22Rv1 (cell line): ENCODE results near the gene AQP1.

Experiments used
- H3K27ac ChIP-seq: fragments of 450-650 bp; 2 replicates; pipeline ENCODE4 v1.5.1; 2017
- ZFX ChIP-seq: fragments of 450-650 bp; IDR thresholded peaks from 2 replicates; pipeline ENCODE4 v1.6.1; 2017; ENCODE audit warnings: antibody characterized with exemption, borderline replicate concordance
- TF ChIP-seq, protein P1 (sequence below): fragments of 450-650 bp; IDR thresholded peaks from 2 replicates; pipeline ENCODE4 v1.5.1; 2017; ENCODE audit warnings: mild to moderate bottlenecking

AQP1 gene

DNA sequence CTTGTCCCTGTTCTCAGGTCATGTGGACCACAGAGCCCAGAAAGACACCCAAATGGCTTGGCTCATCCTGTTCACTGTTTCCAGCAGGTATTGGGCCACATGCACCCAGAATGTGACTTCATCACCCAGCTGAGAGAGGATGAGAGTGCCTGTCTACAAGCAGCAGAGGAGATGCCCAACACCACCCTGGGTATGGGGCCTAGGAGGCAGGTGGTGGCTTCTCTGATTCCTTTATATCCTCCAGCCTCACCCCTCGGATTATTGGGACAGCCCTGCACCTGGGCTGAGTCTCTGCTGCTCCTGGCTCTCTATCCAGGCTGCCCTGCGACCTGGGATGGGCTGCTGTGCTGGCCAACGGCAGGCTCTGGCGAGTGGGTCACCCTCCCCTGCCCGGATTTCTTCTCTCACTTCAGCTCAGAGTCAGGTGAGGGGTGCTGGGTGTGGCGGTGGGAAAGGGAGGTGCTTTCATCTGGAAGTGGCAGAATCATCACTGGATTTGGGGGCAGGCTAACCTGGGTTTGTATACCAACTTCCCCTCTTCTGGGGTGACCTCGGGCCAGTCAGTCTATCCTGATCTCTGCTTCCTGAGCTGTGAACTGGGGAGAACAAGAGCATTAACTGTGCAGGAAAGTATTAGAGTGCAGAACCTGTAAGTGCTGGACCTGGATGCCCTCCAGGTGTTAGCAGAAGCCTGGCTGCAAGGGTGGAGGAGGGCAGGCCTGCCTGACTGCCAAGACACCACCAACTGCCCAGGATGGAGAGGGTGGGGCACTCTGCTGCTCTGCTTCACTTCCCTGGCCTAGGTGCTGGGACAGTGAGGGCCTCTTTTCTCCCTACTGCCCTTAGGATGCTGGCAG is 57.3 kb downstream of the AQP1 start:
- no peak for TF ChIP-seq ZFX
- TF ChIP-seq, protein P1, sequence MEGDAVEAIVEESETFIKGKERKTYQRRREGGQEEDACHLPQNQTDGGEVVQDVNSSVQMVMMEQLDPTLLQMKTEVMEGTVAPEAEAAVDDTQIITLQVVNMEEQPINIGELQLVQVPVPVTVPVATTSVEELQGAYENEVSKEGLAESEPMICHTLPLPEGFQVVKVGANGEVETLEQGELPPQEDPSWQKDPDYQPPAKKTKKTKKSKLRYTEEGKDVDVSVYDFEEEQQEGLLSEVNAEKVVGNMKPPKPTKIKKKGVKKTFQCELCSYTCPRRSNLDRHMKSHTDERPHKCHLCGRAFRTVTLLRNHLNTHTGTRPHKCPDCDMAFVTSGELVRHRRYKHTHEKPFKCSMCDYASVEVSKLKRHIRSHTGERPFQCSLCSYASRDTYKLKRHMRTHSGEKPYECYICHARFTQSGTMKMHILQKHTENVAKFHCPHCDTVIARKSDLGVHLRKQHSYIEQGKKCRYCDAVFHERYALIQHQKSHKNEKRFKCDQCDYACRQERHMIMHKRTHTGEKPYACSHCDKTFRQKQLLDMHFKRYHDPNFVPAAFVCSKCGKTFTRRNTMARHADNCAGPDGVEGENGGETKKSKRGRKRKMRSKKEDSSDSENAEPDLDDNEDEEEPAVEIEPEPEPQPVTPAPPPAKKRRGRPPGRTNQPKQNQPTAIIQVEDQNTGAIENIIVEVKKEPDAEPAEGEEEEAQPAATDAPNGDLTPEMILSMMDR = no peak
- H3K27ac ChIP-seq = no peak overlapping the region

DNA sequence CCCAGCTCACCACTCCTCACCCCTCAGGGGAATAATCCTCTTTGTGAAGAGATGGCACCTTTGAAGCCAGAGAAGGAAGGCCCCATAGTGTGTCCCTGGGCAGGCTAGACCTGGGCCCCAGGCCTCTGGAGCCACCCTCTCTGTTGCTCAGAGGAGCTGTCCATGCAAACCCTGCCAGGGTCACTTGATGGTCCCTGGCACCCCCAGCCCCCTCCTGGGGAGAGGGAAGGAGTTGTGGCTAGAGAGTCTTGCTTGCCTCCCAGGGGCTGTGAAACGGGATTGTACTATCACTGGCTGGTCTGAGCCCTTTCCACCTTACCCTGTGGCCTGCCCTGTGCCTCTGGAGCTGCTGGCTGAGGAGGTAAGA is 57.9 kb downstream of the AQP1 start:
- no peak for TF ChIP-seq ZFX
- TF ChIP-seq, protein P1 = no peak
- H3K27ac ChIP-seq = no peak overlapping the region

DNA sequence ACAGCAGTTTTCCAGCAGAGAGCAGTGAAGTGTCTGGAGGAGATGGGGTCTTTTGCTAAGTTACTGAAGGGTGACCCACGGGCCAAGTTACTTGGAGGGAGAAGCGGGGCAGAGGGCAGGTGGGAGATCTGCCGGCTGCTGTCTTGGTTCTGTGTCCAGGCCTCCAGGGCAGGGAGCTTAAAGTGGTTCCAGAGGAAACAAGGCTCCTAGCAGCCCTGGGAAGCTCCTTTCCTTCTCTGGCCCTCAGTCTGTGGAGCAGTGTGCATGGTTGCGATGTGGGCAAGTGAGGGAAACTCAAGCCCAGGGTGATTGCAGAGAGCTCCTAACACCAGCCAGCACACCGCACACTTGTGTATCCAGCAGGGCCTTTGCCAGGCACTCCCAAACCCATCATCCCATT is 58.4 kb downstream of the AQP1 start:
- peak overlapping the region; percentile 29; the same call in 1 of the 2 replicates for H3K27ac ChIP-seq
- TF ChIP-seq ZFX = no peak
- TF ChIP-seq, protein P1 = no peak

DNA sequence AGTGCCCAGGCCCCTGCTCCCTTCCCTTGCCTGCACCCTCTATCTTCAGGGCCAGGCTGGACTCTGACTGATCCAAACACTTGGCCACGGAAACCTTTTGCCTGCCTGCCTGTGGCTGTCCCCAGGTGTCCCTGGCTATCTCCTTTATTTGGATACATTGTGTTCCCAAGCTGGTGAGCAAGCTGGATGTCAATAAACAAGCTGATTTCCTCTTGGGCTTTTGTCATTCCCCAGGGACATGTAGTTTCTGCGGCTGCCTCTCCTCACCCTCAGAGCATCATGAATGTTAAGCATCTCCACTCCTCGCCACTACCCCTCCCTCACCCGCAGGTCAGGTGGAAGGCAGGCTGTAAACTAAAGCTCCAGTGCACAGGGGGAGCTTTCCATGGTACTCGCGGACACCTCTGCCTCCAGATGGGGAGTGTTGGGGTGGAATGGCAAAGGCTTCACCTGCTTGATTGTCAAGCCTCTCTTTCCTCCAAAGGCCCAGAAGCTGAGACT is 59.0 kb downstream of the AQP1 start:
- no peak for TF ChIP-seq ZFX

DNA sequence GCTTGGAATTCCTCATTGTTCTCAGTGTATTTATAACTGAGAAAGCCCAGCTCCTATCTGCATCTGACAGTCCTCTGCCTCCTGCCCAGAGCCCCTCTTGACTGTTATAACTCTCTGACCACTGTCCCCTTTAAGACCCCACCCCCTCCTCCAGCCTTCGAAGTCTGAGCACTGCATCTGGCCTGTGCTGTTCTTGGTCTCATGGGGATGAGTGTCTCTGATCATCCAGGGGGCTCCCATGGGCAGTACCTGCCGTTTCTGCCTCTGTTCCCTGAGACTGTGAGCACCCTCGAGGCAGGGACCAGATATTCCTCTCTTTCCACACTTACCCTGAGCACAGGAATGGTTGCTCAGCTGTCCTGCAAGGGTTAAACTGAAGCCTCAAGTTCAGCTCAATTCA is 59.8 kb downstream of the AQP1 start:
- H3K27ac ChIP-seq = no peak overlapping the region
- no peak for TF ChIP-seq ZFX
- TF ChIP-seq, protein P1 = no peak

More for the DNA sequence above, 59.0 kb downstream of the AQP1 start:
- H3K27ac ChIP-seq = peak overlapping the region; percentile 29; the same call in 1 of the 2 replicates

DNA sequence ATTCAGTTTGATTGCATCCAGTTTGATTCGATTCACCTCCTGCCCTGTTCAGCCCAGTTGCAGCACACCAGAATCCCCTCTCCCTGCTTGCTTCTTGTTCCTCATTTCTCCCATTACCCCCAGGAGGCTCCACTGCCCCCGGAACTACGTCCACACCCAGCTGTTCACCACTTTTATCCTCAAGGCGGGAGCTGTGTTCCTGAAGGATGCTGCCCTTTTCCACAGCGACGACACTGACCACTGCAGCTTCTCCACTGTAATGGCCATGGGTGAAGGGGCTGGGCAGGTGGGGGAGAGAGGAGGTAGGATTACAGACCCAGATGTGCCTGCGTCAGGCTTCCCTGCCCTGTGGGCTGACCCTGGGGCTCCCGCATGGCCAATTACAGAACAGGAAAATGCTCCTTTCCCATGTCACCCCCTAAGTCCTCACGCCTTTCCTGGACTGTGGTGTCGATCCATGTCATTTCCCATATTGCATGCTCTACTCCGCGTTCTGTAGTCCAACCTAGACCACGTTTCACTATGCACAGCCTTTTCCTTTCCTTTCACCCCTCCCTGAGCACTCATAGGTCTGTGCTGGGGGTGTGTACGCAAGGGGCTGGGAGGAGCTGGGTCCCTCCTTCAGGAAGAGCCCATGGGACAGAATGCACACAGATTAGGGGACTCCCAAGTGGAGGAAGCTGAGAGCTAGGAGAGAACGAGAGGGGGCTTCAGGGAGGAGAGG is 60.3 kb downstream of the AQP1 start:
- no peak overlapping the region for H3K27ac ChIP-seq
- TF ChIP-seq, protein P1 = no peak
- TF ChIP-seq ZFX = no peak

DNA sequence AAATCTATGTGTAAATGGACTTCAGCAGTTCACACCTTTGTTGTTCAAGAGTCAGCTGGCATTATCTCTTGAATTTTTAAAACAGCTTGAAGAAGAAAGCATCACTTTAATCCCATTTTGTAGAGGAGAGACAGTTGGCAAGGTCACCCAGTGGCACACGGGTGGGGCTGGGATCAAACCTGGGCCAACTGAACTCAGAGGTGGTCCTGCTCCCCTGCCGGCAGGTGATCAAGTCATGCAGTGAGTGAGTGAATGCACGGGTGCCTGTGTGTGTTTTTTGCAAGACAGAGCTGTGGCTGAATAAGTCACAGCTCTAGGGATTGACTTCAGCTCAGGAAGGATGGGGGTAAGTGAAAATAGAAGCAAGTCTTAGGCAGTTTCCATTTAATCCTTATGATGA is 61.6 kb downstream of the AQP1 start:
- TF ChIP-seq, protein P1 = no peak
- TF ChIP-seq ZFX = no peak

More for the DNA sequence above, 61.6 kb downstream of the AQP1 start:
- H3K27ac ChIP-seq = no peak overlapping the region
